ENCODE results near the gene RNASE11.

GRCh38 chr14:20607617-20608016, 19.8 kb upstream of the RNASE11 start:
- TF ChIP-seq POLR2A (IDR thresholded peaks at IDR 0.05; ENCODE audit: low read length): no peak
- TF ChIP-seq GATA1 (IDR thresholded peaks at IDR 0.05; ENCODE audit: low read depth, low read length): no peak
